Endothelial cell of umbilical vein (primary cell): ENCODE data around the gene TFIP11. TPM values are rescaled to one million over a fixed set of nuclear protein-coding genes. Genes with fewer than 3 reads are reported as not detected.
A peak's percentile ranks its signal among the peaks of the same experiment; 100 is the strongest.

ENCODE experiments used
- BruUV-seq: library from RNA; stranded (reverse); fragments of 400-500 nt; replicated peaks from 2 replicates; lab custom pipeline; 2021; lab: Mats Ljungman, UMichigan
- CTCF ChIA-PET: fragments of 300-600, 350-600 bp; sonication (Branson Sonifier 250); formaldehyde crosslinking; loops from one replicate; lab custom pipeline; 2021; ENCODE audit warnings: antibody characterized with exemption, inconsistent platforms; lab: Charles Lee
- POLR2A ChIA-PET: fragments of 300-600, 350-600 bp; sonication (Branson Sonifier 250); formaldehyde crosslinking; loops from one replicate; lab custom pipeline; 2021; ENCODE audit warnings: antibody characterized with exemption, inconsistent platforms; lab: Charles Lee
- DNase-seq: peaks from one replicate; pipeline ENCODE4 v3.0.0-alpha.2; 2011; ENCODE audit warnings: low read depth, low spot score
- FAIRE-seq: peaks from 2 replicates; lab custom pipeline; 2011; peaks lifted over from hg19 to GRCh38; lab: Jason Lieb, UNC
- H2AFZ ChIP-seq: 2 replicates; pipeline ENCODE4 v1.6.0; 2012; ENCODE audit warnings: low read depth, low read length, control low read depth, inconsistent platforms
- H3K27ac ChIP-seq: 2 replicates; pipeline ENCODE4 v1.5.1; 2011; ENCODE audit warnings: low read depth, mild to moderate bottlenecking, control low read depth, low read length, moderate library complexity; ENCODE audit not compliant: insufficient read depth
- H3K27me3 ChIP-seq, 2 experiments: 2 replicates each; pipeline versions ENCODE4 v1.6.0 to v1.6.1; 2011; ENCODE audit warnings: low read length in 2 of 2, mixed read lengths in 1 of 2; ENCODE audit not compliant: control insufficient read depth in 2 of 2, insufficient read depth in 2 of 2
- H3K36me3 ChIP-seq, 2 experiments: 2 replicates in 1 of 2; 3 replicates in 1 of 2; pipeline ENCODE4 v1.5.1; 2011; ENCODE audit warnings: low read length in 2 of 2, mild to moderate bottlenecking in 1 of 2, moderate library complexity in 1 of 2; ENCODE audit not compliant: control insufficient read depth in 2 of 2, insufficient read depth in 2 of 2; ENCODE audit errors: extremely low read depth in 1 of 2
- H3K4me1 ChIP-seq: 3 replicates; pipeline ENCODE4 v1.5.1; 2011; ENCODE audit warnings: mild to moderate bottlenecking, low read length; ENCODE audit not compliant: control insufficient read depth, insufficient read depth; ENCODE audit errors: extremely low read depth
- H3K4me2 ChIP-seq: 2 replicates; pipeline ENCODE4 v1.6.1; 2011; ENCODE audit warnings: low read length, control low read depth, mixed read lengths; ENCODE audit not compliant: insufficient read depth
- H3K4me3 ChIP-seq, 3 experiments: fragments of 200-600 bp in 1 of 3; sonication (generic), shearing (Covaris generic) in 1 of 3; replicated peaks in 1 of 3; 2 replicates each; pipeline ENCODE4 v1.5.1; 2011 to 2016; ENCODE audit warnings: control low read depth in 3 of 3, low read length in 3 of 3, mild to moderate bottlenecking in 2 of 3, inconsistent platforms in 1 of 3, low read depth in 1 of 3, moderate library complexity in 1 of 3; ENCODE audit not compliant: insufficient read depth in 1 of 3
- H3K79me2 ChIP-seq: 2 replicates; pipeline ENCODE4 v1.6.0; 2012; ENCODE audit warnings: low read length, inconsistent platforms; ENCODE audit not compliant: control insufficient read depth, insufficient read depth
- H3K9ac ChIP-seq: replicated peaks from 2 replicates; pipeline ENCODE3; 2011; ENCODE audit warnings: low read length, control low read depth; ENCODE audit not compliant: insufficient read depth; ENCODE audit errors: extremely low read depth
- H3K9me1 ChIP-seq: replicated peaks from 3 replicates; pipeline ENCODE4 v1.6.0; 2011; ENCODE audit warnings: mild to moderate bottlenecking, low read length; ENCODE audit not compliant: control insufficient read depth, insufficient read depth; ENCODE audit errors: extremely low read depth
- H3K9me3 ChIP-seq: replicated peaks from 2 replicates; pipeline ENCODE4 v1.5.1; 2012; ENCODE audit warnings: low read length, inconsistent platforms; ENCODE audit not compliant: control insufficient read depth, insufficient read depth
- H4K20me1 ChIP-seq: replicated peaks from 2 replicates; pipeline ENCODE3; 2011; ENCODE audit warnings: mild to moderate bottlenecking, low read length; ENCODE audit not compliant: control insufficient read depth, insufficient read depth; ENCODE audit errors: extremely low read depth
- EZH2 ChIP-seq: IDR thresholded peaks from 2 replicates; pipeline ENCODE4 v1.6.1; 2012; ENCODE audit warnings: borderline replicate concordance, low read depth, mild to moderate bottlenecking, moderate library complexity, low read length, inconsistent platforms; ENCODE audit not compliant: severe bottlenecking
- FOS ChIP-seq: IDR thresholded peaks from 2 replicates; pipeline ENCODE4 v1.6.1; 2011; ENCODE audit warnings: mild to moderate bottlenecking, low read length, moderate library complexity, borderline replicate concordance; ENCODE audit not compliant: insufficient read depth
- GATA2 ChIP-seq: IDR thresholded peaks from 2 replicates; pipeline ENCODE4 v1.7.0; 2011; ENCODE audit warnings: low read depth, mild to moderate bottlenecking, moderate library complexity, mixed read lengths, low read length; ENCODE audit not compliant: insufficient read length, insufficient read depth
- JUN ChIP-seq: IDR thresholded peaks from 2 replicates; pipeline ENCODE4 v1.6.1; 2011; ENCODE audit warnings: borderline replicate concordance, low read depth; ENCODE audit not compliant: insufficient read length, insufficient read depth
- MYC ChIP-seq: IDR thresholded peaks from one replicate; pipeline ENCODE4 v1.6.1; 2011; ENCODE audit warnings: mild to moderate bottlenecking, low read depth, low read length
- POLR2A ChIP-seq: IDR thresholded peaks from 2 replicates; pipeline ENCODE4 v1.6.1; 2012; ENCODE audit warnings: low read depth, mild to moderate bottlenecking, control low read depth, low read length
- POLR2AphosphoS5 ChIP-seq: IDR thresholded peaks from 2 replicates; pipeline ENCODE4 v1.6.1; 2012; ENCODE audit warnings: low read depth, mild to moderate bottlenecking, control low read depth, low read length, moderate library complexity; ENCODE audit not compliant: insufficient read depth
- dilution Hi-C: fragments of 300-500 bp; cut with MboI; formaldehyde crosslinking; loops from one replicate; pipeline ENCODE4 v1.15.0; 2019; ENCODE audit warnings: low sequenced_read_pairs; ENCODE audit not compliant: extremely low pct_ligation_motif_present
- intact Hi-C: fragments of 100-400 bp; cut with micrococcal nuclease; formaldehyde crosslinking; loops from one replicate; pipeline ENCODE4 v1.10.0; 2022
- polyA plus RNA-seq, 4 experiments: library from polyadenylated mRNA; depleted of rRNA in 3 of 4; stranded (reverse) in 3 of 4; unstranded in 1 of 4; fragments of >200 nt; gene quantifications; 2 replicates each; pipeline versions ENCODE4 v1.2.1 to v1.2.3, GENCODE V29; 2011 to 2012; ENCODE audit warnings: missing spikeins in 1 of 4
- total RNA-seq: library from RNA; stranded (reverse); gene quantifications from 2 replicates; pipeline ENCODE4 v1.2.3, GENCODE V29; 2021
- TF ChIP-seq, protein P1 (sequence below): IDR thresholded peaks from 2 replicates; pipeline ENCODE4 v1.6.1; 2011; ENCODE audit not compliant: insufficient read depth, insufficient read length
- TF ChIP-seq, protein P2 (sequence below), 2 donors: IDR thresholded peaks; 1 replicate in 1 of 2; 2 replicates in 1 of 2; pipeline ENCODE4 v1.5.1; 2011; ENCODE audit warnings: low read length in 2 of 2, mild to moderate bottlenecking in 2 of 2, moderate library complexity in 2 of 2, control low read depth in 1 of 2, inconsistent platforms in 1 of 2, low read depth in 1 of 2; ENCODE audit not compliant: insufficient read depth in 1 of 2; ENCODE audit errors: extremely low read depth in 1 of 2

TFIP11 gene
- total and polyA plus RNA-seq, 2 donors (not counting 3 experiments of a cell fraction or from before 2014, with no cell fraction given): 35.7 to 54.9 TPM

DNA sequence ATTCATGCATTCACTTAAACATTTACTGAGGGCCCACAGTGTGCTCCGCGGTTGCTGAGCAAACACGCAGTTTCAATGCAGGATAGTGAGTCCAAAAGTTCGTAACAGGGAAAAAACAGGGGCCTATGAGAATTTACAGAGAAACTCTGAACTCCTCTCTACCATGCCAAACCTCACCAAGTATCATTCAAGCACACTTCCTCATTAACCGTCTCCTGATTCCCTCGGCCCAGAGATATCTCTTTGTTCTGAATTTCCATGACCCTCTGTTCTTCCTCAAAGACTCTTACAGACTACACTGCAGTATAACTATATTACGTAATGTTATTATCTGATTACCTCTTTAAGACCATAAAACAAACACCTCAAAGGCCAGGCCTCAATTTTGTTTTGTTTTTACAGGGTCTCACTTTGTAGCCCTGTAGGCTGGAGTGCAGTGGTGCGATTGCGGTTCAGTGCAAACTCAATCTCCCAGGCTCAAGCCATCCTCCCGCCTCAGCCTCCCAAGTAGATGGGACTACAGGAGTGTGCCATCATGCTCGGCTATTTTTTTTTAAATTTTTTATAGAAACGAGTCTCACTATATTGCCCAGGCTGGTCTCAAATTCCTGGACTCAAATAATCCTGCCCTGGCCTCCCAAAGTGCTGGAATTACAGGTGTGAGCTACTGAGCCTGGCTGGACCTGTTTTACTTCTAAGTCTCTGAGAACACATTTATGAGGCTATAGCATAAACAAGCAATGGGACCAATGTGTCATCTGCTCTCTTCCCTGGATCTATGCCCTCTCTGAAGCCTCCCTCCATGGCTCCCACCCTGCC lies 32.3 kb downstream of the TFIP11 start:
- peaks cover 5 to 11% of the 10 kb centered on the region in 2 experiments for H3K36me3 ChIP-seq
- H3K79me2 ChIP-seq: peaks cover 33% of the 10 kb centered on the region
- H3K9ac ChIP-seq: no peak overlapping the region
- DNase-seq (no peak), FAIRE-seq (no peak)
- BruUV-seq: no TSS peak
- ChIA-PET CTCF (interaction anchor here (0.8 to 1.4 kb wide), 3 partner anchors 16 to 175 kb away, joined by 3 to 4 read pairs (median 3); no protein-coding TSS in a partner anchor), POLR2A (no interaction called here)
- no peak overlapping the region for H3K27ac ChIP-seq
- TF ChIP-seq POLR2A (no peak), MYC (no peak), POLR2AphosphoS5 (no peak), JUN (no peak), EZH2 (no peak), GATA2 (no peak), FOS (no peak)
- TF ChIP-seq, protein P1, sequence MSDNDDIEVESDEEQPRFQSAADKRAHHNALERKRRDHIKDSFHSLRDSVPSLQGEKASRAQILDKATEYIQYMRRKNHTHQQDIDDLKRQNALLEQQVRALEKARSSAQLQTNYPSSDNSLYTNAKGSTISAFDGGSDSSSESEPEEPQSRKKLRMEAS: no peak
- TF ChIP-seq, protein P2, sequence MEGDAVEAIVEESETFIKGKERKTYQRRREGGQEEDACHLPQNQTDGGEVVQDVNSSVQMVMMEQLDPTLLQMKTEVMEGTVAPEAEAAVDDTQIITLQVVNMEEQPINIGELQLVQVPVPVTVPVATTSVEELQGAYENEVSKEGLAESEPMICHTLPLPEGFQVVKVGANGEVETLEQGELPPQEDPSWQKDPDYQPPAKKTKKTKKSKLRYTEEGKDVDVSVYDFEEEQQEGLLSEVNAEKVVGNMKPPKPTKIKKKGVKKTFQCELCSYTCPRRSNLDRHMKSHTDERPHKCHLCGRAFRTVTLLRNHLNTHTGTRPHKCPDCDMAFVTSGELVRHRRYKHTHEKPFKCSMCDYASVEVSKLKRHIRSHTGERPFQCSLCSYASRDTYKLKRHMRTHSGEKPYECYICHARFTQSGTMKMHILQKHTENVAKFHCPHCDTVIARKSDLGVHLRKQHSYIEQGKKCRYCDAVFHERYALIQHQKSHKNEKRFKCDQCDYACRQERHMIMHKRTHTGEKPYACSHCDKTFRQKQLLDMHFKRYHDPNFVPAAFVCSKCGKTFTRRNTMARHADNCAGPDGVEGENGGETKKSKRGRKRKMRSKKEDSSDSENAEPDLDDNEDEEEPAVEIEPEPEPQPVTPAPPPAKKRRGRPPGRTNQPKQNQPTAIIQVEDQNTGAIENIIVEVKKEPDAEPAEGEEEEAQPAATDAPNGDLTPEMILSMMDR (IDR thresholded peaks at IDR 0.05; ENCODE audit: extremely low read depth in 1 of 2, insufficient read depth in 1 of 2, low read depth in 1 of 2, low read length in 2 of 2): no peak
- no peaks in the 10 kb centered on the region for H3K9me1 ChIP-seq
- no peaks in the 10 kb centered on the region for H3K27me3 ChIP-seq
- H3K4me1 ChIP-seq: peaks cover 22% of the 10 kb centered on the region
- no peak overlapping the region for H3K4me2 ChIP-seq
- dilution Hi-C loops (no loop called here), intact Hi-C loops (no loop called here)
- H4K20me1 ChIP-seq: no peaks in the 10 kb centered on the region
- H3K4me3 ChIP-seq: no peak overlapping the region
- H2AFZ ChIP-seq: peak overlapping the region; percentile 11
- no peaks in the 10 kb centered on the region for H3K9me3 ChIP-seq
